Stimulated activated CD8-positive, alpha-beta memory T cell treated with anti-CD3 and anti-CD28 coated beads, Interleukin-7, amount 100 ng/mL, for 24 hours (primary cell): ENCODE results near the gene CNDP1.
A peak's percentile ranks its signal among the peaks of the same experiment; 100 is the strongest.
"Not testable (repeated sequence)": the region's sequence is repeated elsewhere in the genome, so short reads cannot be mapped to it uniquely, and the experiment has no call there.

ENCODE experiments used
- DNase-seq: peaks from one replicate; pipeline ENCODE4 v3.0.0-alpha.2; 2020; ENCODE audit warnings: low read depth

Gene CNDP1

GRCh38 chr18:74534150-74534969 lies at the start of gene CNDP1:
TSS of gene CNDP1 (plus strand) at chr18:74534500. CDS start at chr18:74534668, 168 bp downstream.
- DNase-seq: no peak

- DNase-seq: no peak
These were observed 48.0 kb upstream of the CNDP1 start for GRCh38 chr18:74486119-74486849.

- no peak for DNase-seq
These were observed 45.9 kb upstream of the CNDP1 start for GRCh38 chr18:74488354-74488753.

- no peak for DNase-seq
These were observed 45.4 kb upstream of the CNDP1 start for GRCh38 chr18:74488864-74489263.

- no peak for DNase-seq
These were observed 44.6 kb upstream of the CNDP1 start for GRCh38 chr18:74489676-74490075.

GRCh38 chr18:74492259-74492658 lies 42.0 kb upstream of the CNDP1 start:
- no peak for DNase-seq

GRCh38 chr18:74493689-74494088 lies 40.6 kb upstream of the CNDP1 start:
- DNase-seq: no peak

GRCh38 chr18:74494514-74494913 lies 39.8 kb upstream of the CNDP1 start:
- no peak for DNase-seq

- DNase-seq: peak; percentile 100
These were observed 38.5 kb upstream of the CNDP1 start, which contains the start of gene CNDP2 for GRCh38 chr18:74495581-74496507. TSS of gene CNDP2 (plus strand) at chr18:74496363. CDS start at chr18:74499974, 3,611 bp downstream.

- DNase-seq: no peak
These were observed 37.6 kb upstream of the CNDP1 start for GRCh38 chr18:74496508-74497323.

GRCh38 chr18:74497324-74497676 lies 37.0 kb upstream of the CNDP1 start:
- no peak for DNase-seq

- no peak for DNase-seq
These were observed 36.5 kb upstream of the CNDP1 start for GRCh38 chr18:74497778-74498177.

GRCh38 chr18:74498712-74499627 lies 35.3 kb upstream of the CNDP1 start:
- DNase-seq: peak; percentile 61

GRCh38 chr18:74499633-74500032 lies 34.7 kb upstream of the CNDP1 start:
- no peak for DNase-seq

- DNase-seq: no peak
These were observed 33.9 kb upstream of the CNDP1 start for GRCh38 chr18:74500372-74500771.

- not testable (repeated sequence) for DNase-seq
These were observed 33.5 kb upstream of the CNDP1 start for GRCh38 chr18:74500774-74501173.

- DNase-seq: no peak
These were observed 32.9 kb upstream of the CNDP1 start for GRCh38 chr18:74501386-74501785.

- DNase-seq: no peak
These were observed 31.2 kb upstream of the CNDP1 start for GRCh38 chr18:74503137-74503536.

GRCh38 chr18:74505776-74506175 lies 28.5 kb upstream of the CNDP1 start:
- no peak for DNase-seq

- no peak for DNase-seq
These were observed 27.7 kb upstream of the CNDP1 start for GRCh38 chr18:74506448-74507084.
